GM18498 (cell line): Measurements from ENCODE around the gene USP11.
"Not testable (repeated sequence)": the region's sequence is repeated elsewhere in the genome, so short reads cannot be mapped to it uniquely, and the experiment has no call there.

ENCODE experiments used
- ATAC-seq: cut with Tn5 transposase; IDR thresholded peaks from one replicate; pipeline ENCODE4 v1.9.1; 2021; ENCODE audit warnings: mild to moderate bottlenecking, moderate library complexity; ENCODE audit not compliant: unreplicated experiment

The USP11 gene

DNA sequence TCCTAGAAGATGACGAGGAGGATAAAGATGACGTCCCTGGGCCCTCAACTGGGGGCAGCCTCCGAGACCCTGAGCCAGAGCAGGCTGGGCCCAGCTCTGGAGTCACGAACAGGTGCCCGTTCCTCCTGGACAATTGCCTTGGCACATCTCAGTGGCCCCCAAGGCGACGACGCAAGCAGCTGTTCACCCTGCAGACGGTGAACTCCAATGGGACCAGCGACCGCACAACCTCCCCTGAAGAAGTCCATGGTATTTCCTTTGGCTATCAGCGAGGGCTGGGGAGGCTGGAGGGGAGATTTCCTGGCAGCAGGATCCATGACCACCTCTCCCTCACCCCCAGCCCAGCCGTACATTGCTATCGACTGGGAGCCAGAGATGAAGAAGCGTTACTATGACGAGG is 11.9 kb downstream of the USP11 start:
- ATAC-seq, result no peak

DNA sequence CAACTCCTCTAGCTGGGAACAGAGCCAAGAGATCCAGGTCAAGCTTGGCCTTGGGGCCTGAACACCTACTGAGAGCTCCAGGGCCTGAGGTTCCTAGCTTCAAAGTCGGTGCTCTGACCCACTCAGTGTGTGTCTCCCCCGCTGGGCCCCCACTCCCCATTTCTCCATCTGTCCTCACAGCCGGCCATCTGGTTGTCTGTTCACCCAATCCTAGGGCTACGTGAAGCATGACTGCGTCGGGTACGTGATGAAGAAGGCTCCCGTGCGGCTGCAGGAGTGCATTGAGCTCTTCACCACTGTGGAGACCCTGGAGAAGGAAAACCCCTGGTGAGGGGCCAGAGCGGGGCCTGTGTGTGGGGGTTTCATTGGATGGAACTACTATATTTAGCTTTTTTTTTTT is 12.3 kb downstream of the USP11 start:
- no peak for ATAC-seq

- ATAC-seq, result no peak
Measured at GRCh38 chrX:47247206-47247998, 14.6 kb downstream of the USP11 start.

GRCh38 chrX:47247999-47248320 is 15.2 kb downstream of the USP11 start:
- no peak for ATAC-seq

DNA sequence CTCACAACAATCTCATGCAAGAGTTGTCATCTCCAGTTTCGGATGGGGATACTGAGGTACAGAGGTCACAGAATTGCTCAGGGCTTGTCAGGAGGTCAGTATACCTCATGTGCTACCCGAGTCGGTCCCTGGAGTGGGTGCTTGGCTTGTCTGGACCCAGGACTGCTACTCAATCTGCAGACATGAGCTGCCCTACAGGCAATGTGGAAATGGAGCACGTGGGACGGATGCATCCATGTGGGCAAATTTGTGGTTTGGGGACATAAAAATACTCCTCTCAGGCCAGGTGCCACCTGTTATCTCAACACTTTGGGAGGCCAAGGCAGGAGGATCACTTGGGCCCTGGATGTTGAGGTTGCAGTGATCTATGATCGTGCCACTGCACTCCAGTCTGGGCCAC is 15.8 kb downstream of the USP11 start:
- no peak for ATAC-seq

- no peak for ATAC-seq
Measured at GRCh38 chrX:47250017-47250347, 17.2 kb downstream of the USP11 start.

GRCh38 chrX:47257620-47258019 is 24.8 kb downstream of the USP11 start:
- ATAC-seq, result not testable (repeated sequence)

DNA sequence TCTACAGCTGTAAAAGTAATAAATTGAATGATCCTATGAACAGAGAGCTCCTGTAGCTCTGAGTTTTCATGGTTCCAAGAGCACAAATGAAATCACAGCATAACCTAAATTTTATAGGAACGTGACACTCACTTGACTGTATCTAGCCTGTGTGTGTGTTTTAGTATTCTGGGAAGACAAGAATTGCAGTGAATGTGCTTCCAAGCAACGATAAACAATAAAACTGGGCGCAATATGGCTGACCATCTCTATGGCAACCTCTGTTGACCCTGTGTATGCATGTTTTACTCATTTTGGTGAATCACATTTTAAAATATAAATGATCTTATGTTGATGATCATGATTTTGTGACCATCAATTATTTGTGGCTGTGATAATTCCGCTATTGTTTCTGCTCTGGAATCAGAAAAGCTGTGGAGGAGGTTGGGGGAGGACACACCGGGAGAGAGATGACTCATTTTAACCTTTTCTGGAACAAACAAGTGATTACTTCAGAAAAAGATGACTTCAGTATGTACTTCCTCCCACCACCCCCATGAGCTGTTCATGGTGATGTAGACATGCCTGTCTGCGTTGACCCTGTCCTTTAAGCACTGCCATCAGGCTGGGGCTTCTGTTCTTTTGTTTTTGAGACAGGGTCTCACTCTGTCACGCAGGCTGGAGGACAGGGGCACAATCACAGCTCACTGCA is 31.8 kb downstream of the USP11 start:
- no peak for ATAC-seq

- ATAC-seq, result no peak
Measured at GRCh38 chrX:47266643-47267042, 33.8 kb downstream of the USP11 start.

GRCh38 chrX:47272013-47272408 is 39.2 kb downstream of the USP11 start:
- ATAC-seq, result no peak

DNA sequence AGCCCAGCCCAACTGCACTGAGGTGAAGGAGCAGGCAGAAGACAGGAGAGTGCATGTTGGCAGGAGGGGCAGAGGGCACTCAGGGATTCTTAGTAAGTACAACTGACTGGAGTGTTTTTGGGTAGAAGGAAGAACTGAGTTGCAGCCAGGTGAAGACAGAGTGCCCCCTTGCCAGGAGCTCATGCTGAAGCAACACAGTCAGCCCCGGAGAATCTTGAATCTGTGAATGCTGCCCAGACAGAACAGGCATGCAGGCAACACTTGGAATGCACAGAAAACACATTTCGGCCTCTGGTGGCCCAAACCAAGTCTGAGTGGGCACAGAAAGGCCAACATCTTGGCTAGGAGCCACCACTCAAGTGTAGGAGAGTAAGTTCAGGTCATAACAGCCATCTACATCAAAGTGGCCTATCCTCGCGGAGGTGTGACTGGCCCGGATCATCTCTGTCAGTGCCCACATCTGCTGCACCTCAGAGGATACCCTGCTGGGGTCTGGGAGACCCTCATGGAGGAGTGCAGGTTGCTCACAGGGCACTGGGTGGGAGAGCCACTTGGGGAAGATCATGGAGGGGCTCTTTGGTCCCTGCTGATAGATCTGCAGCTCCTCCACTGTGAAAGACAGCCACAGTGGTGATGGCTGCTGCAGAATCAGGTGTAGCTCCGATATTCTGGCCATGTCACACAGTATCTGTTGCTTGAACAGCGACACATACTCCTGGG is 40.4 kb downstream of the USP11 start:
- ATAC-seq, result no peak

DNA sequence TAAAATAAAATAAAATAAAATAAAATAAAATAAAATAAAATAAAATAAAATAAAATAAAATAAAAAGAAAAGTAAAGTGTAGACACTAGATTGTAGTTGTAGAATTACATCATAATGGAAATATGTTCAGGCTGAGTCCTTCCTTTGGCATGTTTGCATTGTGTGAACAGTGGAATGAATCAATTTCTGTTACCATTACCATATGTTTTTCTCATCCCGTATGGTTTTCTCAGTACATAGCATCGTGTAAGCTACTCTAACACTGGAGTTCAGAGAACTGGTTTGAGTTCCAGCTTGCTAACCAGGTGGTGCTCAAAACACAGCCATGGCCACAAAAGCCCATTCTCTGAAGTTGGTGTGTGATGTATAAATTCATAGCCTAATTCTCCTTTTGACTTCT is 45.9 kb downstream of the USP11 start:
- no peak for ATAC-seq

DNA sequence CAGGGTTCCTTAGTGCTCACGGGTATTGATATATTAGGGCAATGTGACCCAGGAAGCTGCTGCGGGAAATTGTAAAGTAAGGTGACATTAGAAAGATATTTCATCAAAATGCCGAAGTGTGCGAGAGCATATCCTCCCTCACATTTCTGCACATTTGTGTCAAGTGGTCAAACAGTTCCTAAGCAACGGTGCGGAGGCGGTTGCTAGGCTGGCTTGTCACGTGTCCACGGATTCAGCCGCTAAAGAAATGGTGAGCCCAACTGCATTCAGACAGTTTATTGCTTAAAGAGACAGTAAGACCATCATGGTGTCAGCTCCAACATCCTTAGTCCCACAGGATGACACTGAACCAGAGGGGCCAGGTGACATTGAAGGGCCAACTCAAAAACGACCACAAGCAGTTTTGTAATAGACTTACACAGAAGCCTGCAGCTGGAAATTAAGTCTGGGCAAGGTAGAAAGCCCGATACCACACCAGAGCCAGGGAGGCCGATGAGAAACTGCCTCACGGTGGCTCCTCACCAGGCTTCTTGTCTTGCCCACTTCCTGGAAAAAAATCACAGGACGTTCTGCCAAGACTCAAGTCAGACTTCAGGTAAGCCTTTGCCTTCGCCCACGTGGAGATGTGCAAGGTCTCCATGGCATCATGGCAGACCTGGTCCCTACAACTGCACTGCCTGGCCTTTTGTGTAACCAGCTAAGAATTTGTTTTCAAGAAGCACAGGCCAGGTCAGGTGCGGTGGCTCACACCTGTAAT is 50.4 kb downstream of the USP11 start:
- no peak for ATAC-seq

DNA sequence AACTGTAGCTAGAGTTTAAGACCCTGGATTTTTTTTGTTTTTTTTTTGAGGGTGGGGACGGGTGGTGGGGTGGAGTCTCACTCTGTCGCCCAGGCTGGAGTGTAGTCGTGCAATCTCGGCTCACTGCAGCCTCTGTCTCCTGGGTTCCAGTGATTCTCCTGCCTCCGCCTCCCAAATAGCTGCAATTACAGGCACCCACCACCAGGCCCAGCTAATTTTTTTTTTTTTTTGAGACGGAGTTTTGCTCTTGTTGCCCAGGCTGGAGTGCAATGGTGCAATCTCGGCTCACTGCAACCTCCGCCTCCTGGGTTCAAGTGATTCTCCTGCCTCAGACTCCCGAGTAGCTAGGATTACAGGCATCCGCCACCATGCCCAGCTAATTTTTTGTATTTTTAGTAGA is 51.8 kb downstream of the USP11 start:
- not testable (repeated sequence) for ATAC-seq

DNA sequence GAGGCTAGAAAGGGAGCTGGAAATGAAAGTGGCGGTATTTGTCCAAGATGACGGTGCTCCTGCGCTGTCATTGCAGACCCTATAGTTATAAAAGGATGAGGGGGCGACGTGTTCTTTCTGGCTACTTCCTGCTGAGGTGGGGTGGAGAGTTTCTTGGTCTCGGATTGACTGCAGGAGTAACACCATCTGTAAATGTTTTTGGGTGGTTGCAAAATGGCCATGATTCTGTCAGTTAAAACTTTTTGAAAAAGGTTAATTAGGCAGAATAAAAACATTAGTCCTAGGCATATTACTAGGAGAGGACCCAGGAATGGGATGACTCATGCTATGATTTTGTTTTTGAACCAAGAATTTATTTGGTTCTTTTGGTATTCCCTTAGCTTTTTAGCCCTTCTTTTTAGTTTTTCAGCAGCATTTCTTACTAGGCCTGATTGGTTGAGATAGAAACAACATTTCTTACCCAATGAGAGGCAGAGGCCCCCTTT is 53.1 kb downstream of the USP11 start:
- ATAC-seq, result no peak

- no peak for ATAC-seq
Measured at GRCh38 chrX:47293106-47293505, 60.3 kb downstream of the USP11 start.

DNA sequence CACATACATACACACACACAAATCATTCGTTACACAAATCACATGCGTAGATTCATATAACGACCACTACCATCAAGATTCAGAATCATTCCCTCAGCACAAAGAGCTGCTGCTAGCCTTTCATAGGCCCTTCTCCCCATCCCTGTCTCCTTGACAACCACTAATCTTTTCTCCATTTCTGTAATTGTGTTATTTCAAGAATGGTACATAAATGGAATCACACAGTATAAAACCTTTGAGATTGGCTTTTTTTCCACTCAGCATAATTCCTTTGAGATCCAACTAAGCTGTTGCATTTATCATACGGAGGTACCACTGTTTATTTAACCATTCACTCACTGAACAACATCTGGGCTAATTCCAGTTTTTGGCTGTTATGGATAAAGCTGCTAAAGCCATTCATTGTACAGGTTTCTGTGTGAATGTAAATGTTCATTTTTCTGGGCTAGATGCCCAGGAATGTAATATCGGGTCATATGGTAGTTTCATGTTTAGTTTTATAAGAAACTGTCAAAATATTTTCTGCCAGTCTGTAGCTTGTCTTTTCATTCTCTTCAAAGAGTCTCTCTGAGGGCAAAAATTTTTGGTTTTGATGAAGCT is 64.1 kb downstream of the USP11 start:
- no peak for ATAC-seq

GRCh38 chrX:47297874-47298273 is 65.1 kb downstream of the USP11 start:
- no peak for ATAC-seq
